ENCODE data around the gene REXO1.

The REXO1 gene

GRCh38 chr19:1777149-1777548, 71.1 kb downstream of the REXO1 start:
- DNase-seq (ENCODE audit: extremely low spot score, insufficient read length, low read depth) = no peak
- no peak for FAIRE-seq

GRCh38 chr19:1776606-1777147, 71.6 kb downstream of the REXO1 start:
- FAIRE-seq (no peak), DNase-seq (ENCODE audit: extremely low spot score, insufficient read length, low read depth) (no peak)

GRCh38 chr19:1775951-1776605, 72.2 kb downstream of the REXO1 start:
- DNase-seq (ENCODE audit: extremely low spot score, insufficient read length, low read depth) (no peak), FAIRE-seq (no peak)

GRCh38 chr19:1774989-1775772, 73.1 kb downstream of the REXO1 start:
- DNase-seq (ENCODE audit: extremely low spot score, insufficient read length, low read depth) = no peak
- no peak for FAIRE-seq

- no peak for DNase-seq (ENCODE audit: extremely low spot score, insufficient read length, low read depth)
- no peak for FAIRE-seq
These were observed 75.1 kb downstream of the REXO1 start for GRCh38 chr19:1773184-1773583.

- DNase-seq (ENCODE audit: extremely low spot score, insufficient read length, low read depth) (no peak), FAIRE-seq (no peak)
These were observed 77.3 kb downstream of the REXO1 start for GRCh38 chr19:1770866-1771576.

- DNase-seq (ENCODE audit: extremely low spot score, insufficient read length, low read depth) (no peak), FAIRE-seq (no peak)
These were observed 78.7 kb downstream of the REXO1 start for GRCh38 chr19:1769645-1769985.

- no peak for FAIRE-seq
- DNase-seq (ENCODE audit: extremely low spot score, insufficient read length, low read depth) = no peak
These were observed 79.2 kb downstream of the REXO1 start for GRCh38 chr19:1768918-1769644.

GRCh38 chr19:1768248-1768647, 80.0 kb downstream of the REXO1 start:
- FAIRE-seq = no peak
- DNase-seq (ENCODE audit: extremely low spot score, insufficient read length, low read depth) = no peak

GRCh38 chr19:1767464-1767933, 80.8 kb downstream of the REXO1 start:
- FAIRE-seq (peak; percentile 72), DNase-seq (ENCODE audit: extremely low spot score, insufficient read length, low read depth) (peak; percentile 75)

GRCh38 chr19:1766800-1767352, 81.4 kb downstream of the REXO1 start:
- DNase-seq (ENCODE audit: extremely low spot score, insufficient read length, low read depth) = no peak
- no peak for FAIRE-seq

- DNase-seq (ENCODE audit: extremely low spot score, insufficient read length, low read depth) = no peak
- FAIRE-seq = no peak
These were observed 82.1 kb downstream of the REXO1 start for GRCh38 chr19:1765904-1766799.
